Type B pancreatic cell (in vitro differentiated cells): ENCODE data around the gene MOB3A. TPM values are rescaled to one million over a fixed set of nuclear protein-coding genes. Genes with fewer than 3 reads are reported as not detected.

ENCODE experiments used
- DNase-seq: peaks from one replicate; pipeline ENCODE4 v3.0.0; 2021; ENCODE audit warnings: mixed read lengths; ENCODE audit not compliant: unreplicated experiment; ENCODE audit errors: extremely low spot score
- H3K27ac Mint-ChIP-seq: 2 replicates; pipeline ENCODE4 v1.8.0; 2021; ENCODE audit warnings: mild to moderate bottlenecking, mixed read lengths
- H3K27me3 Mint-ChIP-seq: 2 replicates; pipeline ENCODE4 v1.8.0; 2021; ENCODE audit warnings: mixed read lengths
- H3K36me3 Mint-ChIP-seq: 2 replicates; pipeline ENCODE4 v1.8.0; 2021; ENCODE audit warnings: mixed read lengths
- H3K4me1 Mint-ChIP-seq: one replicate; pipeline ENCODE4 v1.8.0; 2021; ENCODE audit warnings: mixed read lengths; ENCODE audit not compliant: unreplicated experiment
- H3K4me3 Mint-ChIP-seq: 2 replicates; pipeline ENCODE4 v1.8.0; 2021; ENCODE audit warnings: mild to moderate bottlenecking, mixed read lengths
- H3K9me3 Mint-ChIP-seq: 2 replicates; pipeline ENCODE4 v1.8.0; 2021; ENCODE audit warnings: mixed read lengths
- CTCF ChIP-seq: fragments of 200-600 bp; sonication (generic); conservative IDR thresholded peaks from 2 replicates; pipeline ENCODE4 v1.5.0; 2021; ENCODE audit warnings: antibody characterized with exemption, mild to moderate bottlenecking
- total RNA-seq: library from RNA; stranded (reverse); gene quantifications from 2 replicates; pipeline ENCODE4 v1.2.1, GENCODE V29; 2021; ENCODE audit warnings: low replicate concordance

MOB3A gene
- total RNA-seq, 1 donor from 2014 or later = 34.6 TPM

GRCh38 chr19:2127758-2128157 lies 31.6 kb upstream of the MOB3A start:
- Mint-ChIP-seq H3K27ac (no peak overlapping the region), H3K36me3 (no peaks in the 10 kb centered on the region), H3K4me3 (no peak overlapping the region), H3K9me3 (no peaks in the 10 kb centered on the region), H3K27me3 (no peaks in the 10 kb centered on the region), H3K4me1 (no peaks in the 10 kb centered on the region)
- DNase-seq = no peak
- no peak for TF ChIP-seq CTCF

DNA sequence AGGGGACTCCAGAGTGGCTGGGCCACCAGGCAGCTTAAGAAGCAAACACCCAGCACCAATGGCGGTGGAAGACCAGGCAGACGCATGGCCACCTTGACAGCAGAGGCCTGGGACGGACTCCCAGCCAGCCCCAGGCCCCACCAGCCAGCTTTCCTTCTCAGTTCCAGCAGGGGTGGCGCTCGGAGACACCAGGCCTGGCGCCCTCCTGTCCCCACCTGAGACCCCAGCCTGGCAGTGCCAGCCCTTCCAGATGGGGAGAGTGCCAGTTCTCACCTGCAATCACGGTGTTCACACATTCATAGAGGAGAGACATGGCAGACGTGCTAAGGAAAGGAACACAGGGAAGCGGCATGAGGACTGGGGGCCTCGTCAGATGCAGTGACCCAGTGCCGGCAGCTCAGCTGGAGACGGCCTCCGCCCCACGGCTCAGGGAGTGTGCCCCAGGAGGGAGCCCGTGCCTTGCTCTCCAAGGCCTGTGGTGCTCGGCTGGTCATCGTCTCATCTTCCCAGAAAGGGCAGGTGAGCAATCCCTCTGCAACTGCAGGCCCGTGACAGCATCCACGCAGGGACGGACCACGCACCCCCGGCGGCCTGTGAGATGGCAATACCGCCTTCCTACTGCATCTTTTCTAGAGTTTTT lies 30.9 kb upstream of the MOB3A start:
- H3K36me3 Mint-ChIP-seq = no peaks in the 10 kb centered on the region

GRCh38 chr19:2123682-2124387 lies 27.7 kb upstream of the MOB3A start:
- Mint-ChIP-seq H3K4me1 (no peaks in the 10 kb centered on the region), H3K9me3 (no peaks in the 10 kb centered on the region), H3K27ac (no peak overlapping the region), H3K36me3 (no peaks in the 10 kb centered on the region), H3K27me3 (no peaks in the 10 kb centered on the region), H3K4me3 (no peak overlapping the region)
- TF ChIP-seq CTCF = no peak
- no peak for DNase-seq

More for the DNA sequence above, 30.9 kb upstream of the MOB3A start:
- Mint-ChIP-seq H3K4me3 (no peak overlapping the region), H3K4me1 (no peaks in the 10 kb centered on the region), H3K27ac (no peak overlapping the region), H3K9me3 (no peaks in the 10 kb centered on the region), H3K27me3 (no peaks in the 10 kb centered on the region)
- DNase-seq = no peak
- no peak for TF ChIP-seq CTCF

DNA sequence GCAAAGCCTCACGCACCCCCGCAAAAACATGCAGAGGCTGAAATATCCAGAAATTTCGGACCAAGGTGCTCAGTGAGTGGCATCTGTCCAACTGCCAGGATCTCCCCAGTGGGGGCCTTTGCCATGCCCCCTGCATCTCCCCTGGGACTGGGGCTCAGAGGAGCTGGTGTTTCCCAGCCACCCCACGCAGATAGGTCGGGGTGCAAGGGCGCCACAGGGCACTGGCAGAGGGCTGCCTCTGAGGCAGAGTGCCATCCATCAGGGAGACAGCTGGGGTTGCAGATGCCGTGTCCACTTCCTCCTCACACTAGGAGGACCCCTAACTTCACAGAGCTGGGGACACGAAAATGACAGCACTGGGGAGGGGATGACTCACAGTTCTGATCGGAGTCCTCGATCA lies 26.9 kb upstream of the MOB3A start:
- no peak for DNase-seq
- Mint-ChIP-seq H3K27ac (no peak overlapping the region), H3K4me1 (no peaks in the 10 kb centered on the region), H3K4me3 (no peak overlapping the region), H3K9me3 (no peaks in the 10 kb centered on the region), H3K27me3 (no peaks in the 10 kb centered on the region), H3K36me3 (no peaks in the 10 kb centered on the region)
- no peak for TF ChIP-seq CTCF

DNA sequence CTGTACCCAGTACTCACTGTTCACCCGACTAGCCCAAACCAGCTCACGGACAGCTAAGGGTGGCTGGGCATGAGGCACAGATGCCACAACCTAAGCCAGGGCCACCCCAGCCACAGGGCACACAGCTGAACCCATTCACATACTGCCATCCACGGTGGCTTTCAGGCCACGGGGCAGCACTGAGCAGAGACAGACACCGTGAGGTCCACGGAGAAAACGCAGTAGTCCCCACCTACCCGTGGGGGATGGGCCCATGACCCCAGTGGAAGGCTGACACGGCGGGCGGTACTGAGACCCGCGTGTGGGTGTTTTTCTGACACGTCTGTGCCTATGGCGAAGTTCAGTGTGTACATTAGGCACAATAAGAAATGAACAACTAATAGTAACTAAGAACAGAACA lies 26.1 kb upstream of the MOB3A start:
- Mint-ChIP-seq H3K27me3 (no peaks in the 10 kb centered on the region), H3K9me3 (no peaks in the 10 kb centered on the region), H3K4me1 (no peaks in the 10 kb centered on the region), H3K27ac (no peak overlapping the region), H3K36me3 (no peaks in the 10 kb centered on the region), H3K4me3 (no peak overlapping the region)
- DNase-seq = no peak
- no peak for TF ChIP-seq CTCF
